SK-N-SH (cell line): ENCODE measurements around the gene ZFAND4. TPM values are rescaled to one million over a fixed set of nuclear protein-coding genes. Genes with fewer than 3 reads are reported as not detected.
"Not testable (repeated sequence)": the region's sequence is repeated elsewhere in the genome, so short reads cannot be mapped to it uniquely, and the experiment has no call there.

ENCODE experiments used
- CTCF ChIA-PET: fragments of 300-600, 350-600 bp; formaldehyde crosslinking; extraction: SDS; loops from one replicate; lab custom pipeline; 2021; lab: Yijun Ruan, JAX
- POLR2A ChIA-PET: fragments of 350-600 bp; sonication (Branson Sonifier 250); formaldehyde crosslinking; extraction: SDS; loops from one replicate; lab custom pipeline; 2020; ENCODE audit warnings: antibody characterized with exemption, inconsistent platforms; lab: Yijun Ruan, JAX
- DNase-seq: peaks from one replicate; pipeline ENCODE4 v3.0.0; 2012
- H2AFZ ChIP-seq: fragments of 200-600 bp; sonication (generic); 2 replicates; pipeline ENCODE4 v1.8.1; 2016; ENCODE audit warnings: antibody characterized with exemption, mild to moderate bottlenecking, low read depth
- H3F3A ChIP-seq: fragments of 200-600 bp; sonication (generic); replicated peaks from 2 replicates; pipeline ENCODE3; 2016; ENCODE audit warnings: antibody characterized with exemption, mild to moderate bottlenecking; ENCODE audit not compliant: insufficient read depth
- H3K27ac ChIP-seq, 2 experiments: fragments of 200-500 bp in 1 of 2; fragments of 200-600 bp in 1 of 2; sonication (Bioruptor generic) in 1 of 2; sonication (generic), shearing (Covaris generic) in 1 of 2; 2 replicates each; pipeline versions ENCODE4 v1.5.1 to v1.6.1; 2014 to 2016; ENCODE audit warnings: low read depth in 2 of 2, inconsistent platforms in 1 of 2, low read length in 1 of 2, mild to moderate bottlenecking in 1 of 2, mixed read lengths in 1 of 2
- H3K27me3 ChIP-seq: fragments of 200-600 bp; sonication (generic), shearing (Covaris generic); 2 replicates; pipeline ENCODE4 v1.6.1; 2016; ENCODE audit warnings: mixed run types; ENCODE audit not compliant: insufficient read depth
- H3K36me3 ChIP-seq, 2 experiments: fragments of 200-500 bp in 1 of 2; fragments of 200-600 bp in 1 of 2; sonication (Bioruptor generic) in 1 of 2; sonication (generic) in 1 of 2; replicated peaks in 1 of 2; 2 replicates each; pipeline versions ENCODE3 to v1.5.1; 2014 to 2016; ENCODE audit warnings: low read length in 1 of 2, mild to moderate bottlenecking in 1 of 2; ENCODE audit not compliant: insufficient read depth in 2 of 2, control insufficient read depth in 1 of 2
- H3K4me1 ChIP-seq, 2 experiments: fragments of 200-500 bp in 1 of 2; fragments of 200-600 bp in 1 of 2; sonication (Bioruptor generic) in 1 of 2; sonication (generic), shearing (Covaris generic) in 1 of 2; 2 replicates each; pipeline versions ENCODE4 v1.5.1 to v1.6.1; 2014 to 2016; ENCODE audit warnings: low read depth in 1 of 2, low read length in 1 of 2, mixed run types in 1 of 2; ENCODE audit not compliant: insufficient read depth in 2 of 2, control insufficient read depth in 1 of 2
- H3K4me2 ChIP-seq: fragments of 200-600 bp; sonication (generic), shearing (Covaris generic); 2 replicates; pipeline ENCODE4 v1.6.1; 2017; ENCODE audit warnings: mixed run types
- H3K4me3 ChIP-seq, 2 experiments: fragments of 200-500 bp in 1 of 2; fragments of 200-600 bp in 1 of 2; sonication (Bioruptor generic) in 1 of 2; sonication (generic), shearing (Covaris generic) in 1 of 2; 2 replicates each; pipeline versions ENCODE4 v1.5.1 to v1.8.1; 2014 to 2016; ENCODE audit warnings: low read depth in 2 of 2, inconsistent platforms in 1 of 2, low read length in 1 of 2, mild to moderate bottlenecking in 1 of 2, mixed read lengths in 1 of 2, moderate library complexity in 1 of 2
- H3K79me2 ChIP-seq: fragments of 200-600 bp; sonication (generic); 2 replicates; pipeline ENCODE4 v1.8.1; 2017; ENCODE audit warnings: mild to moderate bottlenecking; ENCODE audit not compliant: insufficient read depth
- H3K9ac ChIP-seq: fragments of 200-600 bp; sonication (generic); 2 replicates; pipeline ENCODE4 v1.6.1; 2017; ENCODE audit warnings: mixed run types
- H3K9me2 ChIP-seq: fragments of 200-600 bp; sonication (generic); 2 replicates; pipeline ENCODE4 v1.6.1; 2017; ENCODE audit warnings: mixed run types
- H3K9me3 ChIP-seq: fragments of 200-600 bp; sonication (generic); 2 replicates; pipeline ENCODE4 v1.6.1; 2017; ENCODE audit warnings: mixed run types, mild to moderate bottlenecking, moderate library complexity
- H4K20me1 ChIP-seq: fragments of 200-600 bp; sonication (generic); 2 replicates; pipeline ENCODE4 v1.6.1; 2017; ENCODE audit warnings: mild to moderate bottlenecking, mixed run types; ENCODE audit not compliant: insufficient read depth
- CHD2 ChIP-seq: fragments of 150-350 bp; IDR thresholded peaks from 2 replicates; pipeline ENCODE4 v1.6.1; 2018; ENCODE audit warnings: low read length; ENCODE audit not compliant: partially characterized antibody
- EP300 ChIP-seq, 2 experiments: IDR thresholded peaks; 2 replicates each; pipeline versions ENCODE4 v1.4.0 to v1.6.1; 2012; ENCODE audit warnings: borderline replicate concordance in 1 of 2, low read depth in 1 of 2, low read length in 1 of 2
- EZH2phosphoT487 ChIP-seq: fragments of 200-600 bp; sonication (generic); IDR thresholded peaks from 2 replicates; pipeline ENCODE4 v1.6.1; 2017; ENCODE audit warnings: low read depth, mixed run types, mild to moderate bottlenecking, antibody characterized with exemption, moderate library complexity, borderline replicate concordance
- GABPA ChIP-seq: IDR thresholded peaks from 2 replicates; pipeline ENCODE4 v1.4.0; 2012; ENCODE audit warnings: low read depth, mild to moderate bottlenecking
- PBX3 ChIP-seq: IDR thresholded peaks from 2 replicates; pipeline ENCODE4; 2012
- RAD21 ChIP-seq: IDR thresholded peaks from 2 replicates; pipeline ENCODE4 v1.6.1; 2012; ENCODE audit warnings: mild to moderate bottlenecking, low read length
- RCOR1 ChIP-seq: fragments of 150-350 bp; IDR thresholded peaks from 2 replicates; pipeline ENCODE4 v1.6.1; 2017; ENCODE audit warnings: antibody characterized with exemption, low read length
- REST ChIP-seq: IDR thresholded peaks from 2 replicates; pipeline ENCODE4 v1.6.1; 2012; ENCODE audit warnings: mild to moderate bottlenecking, low read depth, low read length, moderate library complexity
- SIN3A ChIP-seq: IDR thresholded peaks from 2 replicates; pipeline ENCODE4 v1.6.1; 2012; ENCODE audit warnings: low read depth, mild to moderate bottlenecking, low read length, moderate library complexity, borderline replicate concordance
- SMC3 ChIP-seq: IDR thresholded peaks from 2 replicates; pipeline ENCODE4 v1.6.1; 2012; ENCODE audit warnings: low read depth, low read length, improper control_type of control experiment
- TEAD4 ChIP-seq: IDR thresholded peaks from 2 replicates; pipeline ENCODE4 v1.4.0; 2012; ENCODE audit warnings: mild to moderate bottlenecking, borderline replicate concordance; ENCODE audit not compliant: insufficient read depth
- USF1 ChIP-seq: IDR thresholded peaks from 2 replicates; pipeline ENCODE4 v1.4.0; 2012; ENCODE audit warnings: low read depth, borderline replicate concordance
- USF2 ChIP-seq: fragments of 150-350 bp; IDR thresholded peaks from 2 replicates; pipeline ENCODE4 v1.6.1; 2017; ENCODE audit warnings: antibody characterized with exemption, low read length, low read depth, borderline replicate concordance
- WGBS: methylation state at CpG from one replicate; pipeline ENCODE4 v1.1.6; 2017; ENCODE audit warnings: low lambda C conversion rate; 5-methylcytosine and 5-hydroxymethylcytosine counted together
- polyA plus RNA-seq, 3 experiments: library from polyadenylated mRNA; depleted of rRNA; stranded (reverse); fragments of >200 nt; gene quantifications; 2 replicates each; pipeline ENCODE4 v1.2.3, GENCODE V29; 2012
- TF ChIP-seq, protein P1 (sequence below): IDR thresholded peaks from 2 replicates; pipeline ENCODE4 v1.4.0; 2012; ENCODE audit warnings: low read depth

Gene ZFAND4
- polyA plus RNA-seq, 1 of the 3 experiments (the other 2 are of a cell fraction), result 2.0 TPM

GRCh38 chr10:45655219-45655618, 17.4 kb downstream of the ZFAND4 start (continued):
- TF ChIP-seq REST (no peak), TEAD4 (no peak), EP300 (IDR thresholded peaks at IDR 0.05; ENCODE audit: borderline replicate concordance in 1 of 2, low read depth in 1 of 2, low read length in 1 of 2) (no peak), SIN3A (no peak), PBX3 (no peak)

- H4K20me1 ChIP-seq, H3K9me3 ChIP-seq, H3F3A ChIP-seq, H3K36me3 ChIP-seq, H3K79me2 ChIP-seq, H3K9ac ChIP-seq, DNase-seq, H3K4me1 ChIP-seq, H3K4me2 ChIP-seq, H3K27me3 ChIP-seq, H3K9me2 ChIP-seq, CTCF ChIA-PET, POLR2A ChIA-PET, H3K4me3 ChIP-seq, H2AFZ ChIP-seq, H3K27ac ChIP-seq: not testable (repeated sequence)
- WGBS, result 98% methylated on average over 2 of the region's 2 CpGs
Measured at GRCh38 chr10:45654753-45655141, 17.8 kb downstream of the ZFAND4 start.

DNA sequence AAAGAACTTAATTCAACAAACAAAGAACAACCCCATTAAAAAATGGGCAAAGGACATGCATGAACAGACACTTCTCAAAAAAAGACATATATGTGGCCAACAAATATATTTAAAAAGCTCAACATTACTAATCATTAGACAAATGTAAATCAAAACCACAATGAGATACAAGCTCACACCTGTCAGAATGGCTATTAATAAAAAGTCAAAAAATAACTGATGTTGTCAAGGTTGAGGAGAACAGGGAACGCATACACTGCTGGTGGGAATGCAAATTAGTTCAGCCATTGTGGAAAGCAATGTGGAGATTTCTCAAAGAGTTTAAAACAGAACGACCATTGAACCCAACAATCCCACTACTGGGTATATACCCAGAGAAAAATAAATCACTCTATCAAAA, 19.1 kb downstream of the ZFAND4 start:
- Histone ChIP-seq H3K4me2 (no peak overlapping the region), H3K9me2 (no peaks in the 10 kb centered on the region), H3K4me1 (no peaks in the 10 kb centered on the region), H3K79me2 (no peaks in the 10 kb centered on the region), H3F3A (no peaks in the 10 kb centered on the region), H2AFZ (no peak overlapping the region), H3K4me3 (no peak overlapping the region), H3K27ac (no peak overlapping the region), H3K36me3 (peaks cover 0 to under 1% of the 10 kb centered on the region in 2 experiments), H4K20me1 (no peaks in the 10 kb centered on the region), H3K9me3 (no peaks in the 10 kb centered on the region), H3K27me3 (no peaks in the 10 kb centered on the region), H3K9ac (no peak overlapping the region)
- CTCF ChIA-PET, result no interaction called here
- WGBS, result 73% methylated on average over 2 of the region's 2 CpGs
- DNase-seq, result no peak
- POLR2A ChIA-PET, result no interaction called here
- TF ChIP-seq SMC3 (no peak), USF1 (no peak), RCOR1 (no peak), GABPA (no peak), REST (no peak), RAD21 (no peak), SIN3A (no peak), USF2 (no peak), EZH2phosphoT487 (no peak), CHD2 (no peak)
- TF ChIP-seq, protein P1, sequence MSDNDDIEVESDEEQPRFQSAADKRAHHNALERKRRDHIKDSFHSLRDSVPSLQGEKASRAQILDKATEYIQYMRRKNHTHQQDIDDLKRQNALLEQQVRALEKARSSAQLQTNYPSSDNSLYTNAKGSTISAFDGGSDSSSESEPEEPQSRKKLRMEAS, result no peak
